ENCODE results near the gene USP50.
"Not testable (repeated sequence)": the region's sequence is repeated elsewhere in the genome, so short reads cannot be mapped to it uniquely, and the experiment has no call there.

USP50 gene

DNA sequence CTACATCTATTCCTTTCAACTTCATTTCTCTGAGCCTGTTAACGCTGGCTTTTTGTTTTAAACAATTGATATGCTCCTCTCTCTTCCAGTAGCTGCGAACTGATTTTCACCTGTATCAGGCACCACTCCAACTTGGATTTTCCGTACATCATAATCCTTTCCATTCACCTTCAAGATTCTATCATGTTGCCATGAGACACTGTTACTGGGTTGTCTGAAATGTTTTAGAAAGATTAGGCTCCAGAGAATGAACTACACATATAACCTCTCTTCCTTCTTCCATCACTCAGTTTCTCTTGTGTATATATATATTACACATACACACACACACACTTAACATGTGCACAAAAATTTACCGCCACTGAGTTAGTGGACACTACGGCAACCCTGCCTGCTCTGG lies at the start of gene USP50:
TSS of gene USP50 (minus strand) at position 101 of the 400 bp plus-strand sequence. CDS start 141 bp downstream, outside the sequence.
- no peak for DNase-seq (ENCODE audit: low spot score)

DNA sequence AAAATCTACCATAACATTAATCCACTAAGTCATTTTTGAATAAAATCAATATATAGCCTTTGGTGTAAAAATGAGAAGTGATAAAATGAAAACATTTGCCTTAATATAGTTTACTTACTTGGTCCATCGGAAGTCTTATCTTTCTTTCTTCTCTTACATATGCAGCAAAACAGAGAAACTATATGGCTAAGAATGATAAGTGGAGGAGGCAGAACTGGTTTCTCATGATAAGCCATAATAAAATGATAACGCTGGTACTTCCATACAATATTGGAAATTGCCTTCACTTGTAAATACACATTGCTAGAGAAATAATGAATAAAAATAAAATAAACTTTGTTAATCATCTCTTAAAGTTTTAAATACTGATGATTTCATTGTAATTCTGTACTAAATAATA lies 47.8 kb upstream of the USP50 start:
- DNase-seq (ENCODE audit: low spot score) = no peak

DNA sequence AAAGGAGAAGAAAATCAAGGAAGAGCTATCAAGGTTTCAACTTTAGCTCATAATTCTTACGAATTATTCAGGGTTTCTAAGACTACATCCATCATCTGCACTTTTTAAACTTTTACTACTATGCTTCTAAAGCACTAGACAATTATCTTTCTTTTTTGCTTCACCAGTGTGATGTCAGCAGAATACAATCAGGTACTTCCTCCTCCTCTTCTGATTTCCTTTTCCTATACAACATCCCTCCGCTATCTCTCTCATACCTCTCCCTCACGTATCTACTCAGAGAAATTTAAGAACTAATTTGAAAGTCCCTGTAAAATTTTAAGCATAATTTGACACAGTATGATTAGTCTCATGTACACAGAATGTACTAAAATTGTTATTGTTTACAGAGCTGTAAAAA lies 47.3 kb upstream of the USP50 start:
- no peak for DNase-seq (ENCODE audit: low spot score)

DNA sequence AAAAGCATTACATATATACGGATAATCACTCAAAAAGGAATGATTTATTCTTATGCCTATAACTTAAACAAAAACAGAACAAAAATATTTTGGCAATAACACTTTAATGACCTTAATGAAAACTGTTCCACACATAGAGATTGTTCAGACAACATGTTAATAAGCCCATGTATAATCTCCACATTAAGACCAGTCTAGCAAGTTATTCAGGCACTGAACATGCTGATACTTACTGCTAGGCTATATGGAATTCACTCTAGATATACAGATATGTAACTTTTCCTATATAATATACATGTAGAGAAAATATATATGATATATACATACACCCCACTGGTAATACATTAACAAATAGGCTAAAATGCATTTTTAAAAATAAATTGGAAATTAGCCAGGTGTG lies 43.8 kb upstream of the USP50 start:
- DNase-seq (ENCODE audit: low spot score) = no peak

DNA sequence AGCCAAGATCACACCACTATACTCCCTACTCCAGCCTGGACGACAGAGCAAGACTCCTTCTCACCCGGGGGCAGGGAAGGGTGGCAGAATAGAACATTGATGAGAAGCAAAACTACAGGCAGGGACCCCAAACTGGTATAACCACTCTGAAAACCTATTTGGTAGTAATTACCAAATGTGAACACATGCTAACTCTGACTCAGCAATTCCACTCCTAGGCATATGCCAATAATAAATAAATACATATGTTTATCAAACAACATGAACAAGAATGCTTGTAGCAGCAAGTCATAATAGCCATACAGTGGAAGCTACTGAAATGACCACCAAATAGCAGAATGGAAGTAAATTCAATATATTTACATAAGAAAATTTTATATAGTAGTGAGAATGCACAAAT lies 31.0 kb upstream of the USP50 start:
- DNase-seq (ENCODE audit: low spot score) = no peak

DNA sequence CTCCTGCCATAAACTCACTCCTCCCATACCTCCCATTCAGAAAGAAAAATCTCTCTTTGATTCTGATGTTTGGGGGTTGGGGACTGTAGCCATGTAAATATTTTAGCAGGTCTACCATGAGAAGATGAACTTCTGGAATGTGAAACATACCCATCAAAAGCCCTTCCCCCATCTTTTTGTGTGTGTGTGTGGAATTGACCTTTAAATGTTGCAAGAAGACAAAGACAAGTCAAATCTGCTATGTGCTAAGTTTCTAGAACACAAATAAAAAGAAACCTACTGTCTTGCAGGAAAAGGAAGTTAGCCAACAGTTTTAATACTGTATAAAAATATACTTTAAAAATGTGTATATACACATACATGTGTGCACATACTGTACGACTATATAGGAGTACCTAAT lies 29.7 kb upstream of the USP50 start:
- no peak for DNase-seq (ENCODE audit: low spot score)

DNA sequence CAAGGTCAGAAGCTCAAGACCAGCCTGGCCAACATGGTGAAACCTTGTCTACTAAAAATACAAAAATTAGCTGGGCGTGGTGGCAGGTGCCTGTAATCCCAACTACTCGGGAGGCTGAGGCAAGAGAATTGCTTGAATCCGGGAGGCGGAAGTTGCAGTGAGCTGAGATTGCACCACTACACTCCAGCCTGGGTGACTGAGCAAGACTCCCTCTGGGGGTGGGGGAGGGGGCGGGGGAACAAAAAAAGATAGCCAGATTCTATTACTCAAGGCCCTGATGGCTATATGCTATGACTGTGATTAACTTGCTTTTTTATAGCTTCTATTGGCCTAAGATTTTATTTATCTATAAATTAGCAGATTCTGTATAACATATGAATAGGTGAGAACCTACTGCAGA lies 27.4 kb upstream of the USP50 start:
- not testable (repeated sequence) for DNase-seq (ENCODE audit: low spot score)

DNA sequence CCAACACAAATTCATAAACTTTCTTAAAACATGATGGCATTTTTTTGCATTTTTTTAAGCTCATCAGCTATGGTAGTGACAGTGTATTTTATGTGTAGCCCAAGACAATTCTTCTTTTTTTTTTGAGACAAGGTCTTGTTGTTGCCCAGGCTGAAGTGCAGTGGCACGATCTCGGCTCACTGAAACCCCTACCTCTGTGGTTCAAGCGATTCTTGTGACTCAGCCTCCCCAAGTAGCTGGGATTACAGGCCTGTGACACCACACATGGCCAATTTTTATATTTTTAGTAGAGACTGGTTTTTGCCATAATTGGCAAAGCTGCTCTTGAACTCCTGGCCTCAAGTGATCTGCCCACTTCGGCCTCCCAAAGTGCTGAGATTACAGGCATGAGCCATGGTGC lies 17.3 kb upstream of the USP50 start:
- no peak for DNase-seq (ENCODE audit: low spot score)

DNA sequence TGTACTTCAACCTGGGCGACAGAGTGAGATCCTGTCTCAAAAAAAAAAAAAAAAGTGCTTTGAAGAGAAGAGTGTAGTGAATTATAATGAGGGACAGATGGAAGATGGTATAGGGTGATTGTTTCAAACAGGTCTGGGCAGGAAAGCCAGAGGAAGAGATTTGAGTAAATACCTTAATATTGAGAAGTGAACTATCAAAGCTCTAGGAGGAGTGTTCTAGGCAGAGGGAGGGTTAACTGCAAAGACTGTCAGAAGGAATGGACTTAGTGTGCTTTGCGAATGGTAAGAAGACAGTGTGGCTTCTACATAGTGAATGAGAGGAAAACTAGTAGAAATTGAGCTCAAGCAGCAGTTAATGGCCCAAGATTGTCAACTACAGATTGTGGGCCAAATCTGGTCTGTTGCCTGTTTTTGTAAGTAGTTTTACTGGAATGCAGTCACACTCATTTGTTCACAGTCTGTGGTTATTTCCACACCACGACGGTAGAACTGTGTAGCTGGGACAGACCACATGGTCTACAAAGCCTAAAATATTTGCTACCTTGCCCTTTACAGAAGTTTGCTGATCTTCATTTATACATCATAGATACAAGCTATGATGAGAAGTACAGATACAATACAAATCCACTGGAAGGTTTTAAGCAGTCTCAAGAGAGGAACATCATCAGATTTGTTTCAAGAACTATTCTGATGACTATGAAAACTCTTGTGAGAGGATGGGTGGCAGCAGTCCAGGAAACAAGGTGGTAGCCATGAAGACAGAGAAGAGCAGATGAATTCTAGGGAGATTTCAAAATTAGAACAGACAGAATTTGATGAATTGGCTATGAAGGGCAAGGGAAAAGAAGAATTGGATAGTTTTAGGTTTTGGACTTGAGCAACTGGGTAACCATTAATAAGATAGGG lies 16.5 kb upstream of the USP50 start:
- peak; percentile 43 for DNase-seq (ENCODE audit: low spot score)

DNA sequence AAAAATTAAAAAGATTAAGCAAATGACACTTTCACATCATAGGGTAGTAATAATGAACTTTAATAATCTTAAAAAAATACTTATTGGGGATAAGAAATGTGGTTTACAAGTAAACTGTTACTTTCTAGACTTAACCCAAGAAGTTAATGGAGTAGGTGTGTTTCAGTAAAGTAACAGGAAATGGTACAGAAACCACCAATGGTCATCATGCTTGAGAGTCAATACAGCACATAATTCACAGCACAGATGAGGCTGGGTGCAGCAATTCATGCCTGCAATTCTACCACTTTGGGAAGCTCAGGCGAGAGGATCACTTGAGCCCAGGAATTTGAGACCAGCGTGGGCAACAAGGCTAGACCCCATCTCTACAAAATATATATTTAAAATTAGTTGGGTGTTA lies 11.5 kb upstream of the USP50 start:
- DNase-seq (ENCODE audit: low spot score) = no peak

DNA sequence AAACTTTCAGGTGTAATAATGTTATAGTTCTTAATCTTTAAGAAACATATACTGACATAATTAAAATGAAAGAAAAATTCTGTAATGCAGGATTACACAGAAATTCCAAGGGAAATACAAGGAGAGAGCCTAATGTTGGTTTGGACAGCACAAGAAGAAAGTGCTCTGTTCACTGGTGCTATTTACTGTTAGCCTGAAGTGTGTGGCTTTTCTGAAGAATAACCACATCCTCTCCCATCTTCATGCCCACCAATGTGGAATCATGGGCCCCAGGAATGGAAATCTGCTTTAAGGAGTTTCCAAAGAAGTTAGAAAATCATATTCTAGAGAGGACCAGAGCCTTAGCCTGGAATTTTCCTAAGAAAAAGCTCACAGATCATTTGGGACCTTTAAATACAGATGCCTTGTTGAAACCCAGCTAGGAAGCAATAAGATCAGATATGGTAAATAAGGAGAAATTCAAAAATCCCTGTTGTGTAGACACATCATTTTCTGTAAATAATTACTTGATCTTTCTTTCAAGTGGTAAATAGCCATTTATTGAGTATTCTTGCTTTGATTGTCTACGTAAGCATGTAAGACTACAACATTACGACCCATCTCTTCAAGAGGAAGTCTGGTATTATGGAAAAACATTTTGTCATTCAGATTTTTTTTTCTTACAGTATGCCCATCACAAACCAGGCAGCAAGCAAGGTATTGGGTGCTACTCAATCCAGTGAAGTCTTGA lies 10.3 kb upstream of the USP50 start:
- DNase-seq (ENCODE audit: low spot score) = no peak

DNA sequence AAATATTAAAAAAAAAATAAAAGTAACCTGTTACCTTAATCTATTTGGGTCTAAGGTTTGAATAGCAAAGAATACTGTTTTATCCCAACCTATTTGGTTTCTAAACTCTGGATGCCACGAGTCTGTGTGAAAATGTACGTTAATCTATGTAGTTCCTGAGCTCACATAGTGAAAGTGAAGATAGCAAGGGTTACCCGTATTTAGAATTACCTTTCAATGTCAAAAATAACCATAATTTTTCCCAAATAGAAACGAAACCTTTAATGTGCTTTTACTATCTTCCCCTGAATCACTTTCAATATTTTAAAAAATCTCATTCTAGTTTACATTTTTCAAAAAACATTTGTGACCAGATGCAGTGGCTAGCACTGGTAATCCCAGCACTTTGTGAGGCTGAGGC lies 5.8 kb upstream of the USP50 start:
- no peak for DNase-seq (ENCODE audit: low spot score)

DNA sequence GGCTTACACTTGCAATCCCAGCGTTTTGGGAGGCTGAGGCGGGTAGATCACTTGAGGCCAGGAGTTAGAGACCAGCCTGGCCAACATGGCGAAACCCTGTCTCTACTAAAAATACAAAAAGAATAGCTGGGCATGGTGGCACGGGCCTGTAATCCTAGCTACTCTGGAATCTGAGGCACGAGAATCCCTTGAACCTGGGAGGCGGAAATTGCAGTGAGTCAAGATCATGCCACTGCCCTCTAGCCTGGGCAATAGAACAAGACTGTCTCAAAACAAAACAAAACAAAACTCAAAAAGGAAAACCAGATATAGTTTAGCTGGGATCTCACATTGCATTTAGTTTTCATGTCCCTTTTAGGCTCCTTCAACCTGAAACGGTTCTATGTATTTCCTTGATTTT lies 2.9 kb upstream of the USP50 start:
- DNase-seq (ENCODE audit: low spot score) = no peak

DNA sequence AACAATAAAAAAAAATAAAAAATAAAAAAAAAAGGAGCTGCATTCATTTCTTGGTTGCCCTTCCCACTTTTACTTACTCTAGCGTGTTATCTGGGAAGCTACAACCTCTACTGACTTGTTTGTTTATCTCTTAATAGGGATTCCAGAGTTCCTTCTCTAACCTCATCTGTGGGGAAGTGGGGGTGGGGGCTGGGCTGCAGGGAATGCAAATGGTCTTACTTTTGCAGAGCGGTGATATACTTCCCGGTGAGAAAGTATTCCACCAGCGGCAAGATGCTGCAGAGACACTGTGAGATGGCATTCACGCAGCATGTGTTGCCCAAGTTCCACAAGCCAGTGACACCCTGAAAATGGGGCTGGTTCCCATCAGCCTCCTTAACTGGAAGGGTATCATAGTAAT lies 2.1 kb downstream of the USP50 start:
- no peak for DNase-seq (ENCODE audit: low spot score)

DNA sequence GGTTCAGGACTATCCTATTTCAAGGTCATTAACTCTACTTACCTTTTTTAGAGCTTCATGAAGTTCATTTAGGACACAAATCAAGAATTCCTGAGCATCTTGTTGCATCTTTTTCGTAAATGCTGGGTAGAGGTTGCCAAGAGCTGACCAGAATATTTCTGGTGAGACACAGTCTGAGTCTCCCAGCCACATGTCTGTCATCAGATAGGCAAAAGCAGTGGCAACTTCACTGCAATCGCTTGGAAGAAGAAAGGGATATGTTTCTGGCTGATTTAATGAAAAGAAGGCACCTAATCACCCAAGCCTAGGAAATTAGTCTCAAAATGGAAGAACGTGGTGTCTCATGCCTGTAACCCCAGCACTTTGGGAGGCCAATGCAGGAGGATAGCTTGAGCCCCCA lies 2.9 kb downstream of the USP50 start:
- peak; percentile 60 for DNase-seq (ENCODE audit: low spot score)

DNA sequence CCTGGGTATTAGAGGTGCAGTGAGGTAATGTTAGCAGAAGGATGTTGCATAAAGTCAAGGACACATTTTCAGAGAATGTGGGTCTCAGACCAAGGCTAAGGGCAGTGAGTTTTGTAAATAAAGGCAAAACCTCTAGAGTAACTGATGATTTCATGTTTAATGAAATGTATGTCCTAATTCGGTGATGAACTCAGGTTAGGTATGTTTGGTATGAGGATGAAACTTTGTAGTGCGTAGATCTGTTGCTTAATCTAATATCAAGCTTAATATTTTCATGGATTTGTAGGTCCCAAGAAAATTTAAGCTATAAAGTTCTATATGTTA lies 3.6 kb downstream of the USP50 start:
- DNase-seq (ENCODE audit: low spot score) = peak; percentile 22

DNA sequence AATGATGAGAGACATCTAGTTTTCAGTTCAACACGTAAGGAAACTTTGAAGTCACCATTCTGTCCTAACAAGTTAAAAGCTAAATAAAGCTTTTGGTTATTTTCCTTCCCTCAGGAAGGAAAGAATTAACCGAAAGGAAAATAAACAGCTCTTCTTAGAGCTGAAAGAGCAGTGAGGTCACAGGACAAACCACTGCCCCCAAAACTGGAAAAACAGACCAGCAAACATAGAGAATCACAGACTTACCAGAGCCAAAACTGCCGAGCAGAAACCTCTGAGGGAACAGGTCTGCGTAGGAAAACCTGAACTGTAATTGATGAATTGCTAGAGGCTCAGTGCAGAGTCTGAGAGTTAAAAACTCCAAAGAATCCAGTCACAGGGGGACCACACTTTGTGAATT lies 14.7 kb downstream of the USP50 start:
- DNase-seq (ENCODE audit: low spot score) = no peak

DNA sequence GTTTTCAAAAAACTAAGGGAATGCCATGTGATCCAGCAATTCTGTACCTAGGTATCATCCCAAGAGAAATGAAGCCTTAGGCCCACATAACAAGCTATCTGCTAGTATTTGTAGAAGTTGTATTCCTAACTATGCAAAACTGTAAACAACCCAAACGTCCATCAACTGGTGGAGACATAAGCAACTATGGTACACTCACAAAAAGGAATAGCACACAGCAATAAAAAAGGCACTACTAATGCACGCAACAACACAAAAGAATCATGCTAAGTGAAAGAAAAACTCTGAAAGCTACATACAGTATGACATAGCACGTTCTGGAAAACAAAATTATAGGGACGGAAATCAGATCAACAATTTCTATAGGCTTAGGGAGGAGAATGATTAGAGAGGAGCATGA lies 15.3 kb downstream of the USP50 start:
- no peak for DNase-seq (ENCODE audit: low spot score)

DNA sequence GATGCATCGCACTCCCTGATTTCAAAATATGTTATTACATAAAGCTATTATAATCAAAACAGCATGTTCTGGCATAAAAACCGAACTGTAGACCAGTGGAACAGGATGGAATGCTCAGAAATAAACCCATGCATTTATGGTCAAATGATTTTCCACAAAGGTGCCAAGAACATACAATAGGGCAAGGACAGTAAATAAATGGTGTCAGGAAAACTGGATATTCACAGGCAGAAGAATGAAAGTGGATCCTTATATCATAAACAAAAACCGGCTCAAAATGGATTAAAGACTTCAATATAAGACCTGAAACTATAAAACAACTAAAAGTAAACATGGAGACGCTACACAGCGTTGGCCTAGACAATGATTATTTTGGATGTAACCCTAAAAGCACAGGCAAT lies 22.6 kb downstream of the USP50 start:
- DNase-seq (ENCODE audit: low spot score) = no peak

DNA sequence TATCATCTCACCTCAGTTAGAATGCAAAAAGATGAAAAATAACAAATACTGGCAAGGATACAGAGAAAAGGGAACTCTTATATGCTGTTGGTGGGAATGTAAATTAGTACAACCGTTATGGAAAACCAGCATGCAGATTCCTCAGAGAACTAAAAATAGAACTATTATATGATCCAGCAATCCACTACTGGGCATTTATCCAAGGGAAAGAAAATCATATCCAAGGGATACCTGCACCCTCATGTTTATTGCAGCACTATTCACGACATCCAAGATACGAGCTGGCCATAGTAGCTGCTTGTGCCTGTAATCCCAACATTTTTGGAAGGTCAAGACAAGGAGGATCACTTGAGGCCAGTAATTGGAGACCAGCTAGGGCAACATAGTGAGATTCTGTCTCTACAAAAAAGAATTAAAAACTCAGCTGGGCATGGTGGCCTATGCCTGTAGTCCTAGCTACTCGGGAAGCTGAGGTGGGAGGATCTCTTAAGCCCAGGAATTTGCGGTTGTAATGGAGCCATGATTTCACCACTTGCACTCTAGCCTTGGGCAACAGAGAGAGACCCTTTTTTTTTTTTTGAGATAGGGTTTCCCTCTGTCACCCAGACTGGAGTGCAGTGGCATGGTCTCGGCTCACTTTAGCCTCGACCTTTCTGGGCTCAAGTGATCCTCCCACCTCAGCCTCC lies 26.6 kb downstream of the USP50 start:
- DNase-seq (ENCODE audit: low spot score) = no peak

DNA sequence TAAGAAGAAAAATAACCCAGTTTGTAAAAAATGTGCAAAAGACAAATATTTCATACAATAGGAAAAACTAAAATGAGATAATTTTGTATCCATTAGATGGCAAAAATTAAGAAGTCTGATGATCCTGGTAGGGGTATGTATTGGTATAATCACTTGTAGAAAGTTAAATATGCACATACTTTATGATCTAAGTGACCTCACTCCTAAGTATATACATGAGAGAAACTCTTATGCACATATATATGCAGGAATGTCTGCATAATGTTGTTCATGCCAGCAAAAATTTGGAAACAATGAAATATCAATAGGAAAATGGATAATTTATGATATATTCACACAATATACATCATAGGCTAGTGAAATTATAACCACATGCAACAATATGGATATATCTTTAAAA lies 33.5 kb downstream of the USP50 start:
- DNase-seq (ENCODE audit: low spot score) = no peak

DNA sequence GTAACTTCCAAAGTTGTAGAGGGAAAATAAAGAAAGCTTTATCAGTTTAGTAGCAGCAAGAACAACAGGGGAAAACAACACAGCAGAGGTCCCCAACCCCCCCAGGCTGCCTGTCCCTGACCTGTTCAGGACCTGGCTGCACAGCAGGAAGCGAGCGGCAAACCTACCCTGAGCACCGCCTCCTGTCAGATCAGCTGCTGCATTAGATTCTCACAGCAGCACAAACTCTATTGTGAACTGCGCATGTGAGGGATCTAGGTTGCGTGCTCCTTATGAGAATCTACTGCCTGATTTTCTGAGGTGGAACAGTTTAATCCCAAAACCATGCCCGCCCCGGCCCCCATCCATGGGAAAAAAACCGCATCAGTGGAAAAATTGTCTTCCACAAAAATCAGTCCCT lies 40.3 kb downstream of the USP50 start:
- no peak for DNase-seq (ENCODE audit: low spot score)

DNA sequence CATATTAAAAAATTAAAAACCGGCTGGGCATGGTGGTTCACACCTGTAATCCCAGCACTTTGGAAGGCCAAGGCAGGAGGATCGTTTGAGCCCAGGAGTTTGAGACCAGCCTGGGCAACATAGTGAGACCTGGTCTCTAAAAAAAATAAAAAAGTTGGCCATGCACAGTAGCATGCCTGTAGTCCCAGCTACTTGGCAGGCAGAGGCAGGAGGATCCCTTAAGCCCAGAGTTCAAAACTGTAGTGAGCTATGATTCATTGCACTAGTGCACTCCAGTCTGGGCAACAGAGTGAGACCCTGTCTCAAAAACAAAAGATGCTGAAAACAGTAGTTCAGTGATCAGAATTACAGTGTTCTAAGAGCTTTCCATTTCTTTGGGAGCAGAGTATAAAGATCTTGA lies 40.8 kb downstream of the USP50 start:
- DNase-seq (ENCODE audit: low spot score) = not testable (repeated sequence)

Measured in AG20443 (cell line).